Liver (tissue), 3 donors: ENCODE measurements around the gene OCA2.

Source experiments
- ATF3 ChIP-seq: IDR thresholded peaks from 2 replicates; pipeline ENCODE4 v1.6.1; 2016; ENCODE audit warnings: antibody characterized with exemption
- CTCF ChIP-seq: fragments of 150-350 bp; IDR thresholded peaks from 2 replicates; pipeline ENCODE4 v1.5.1; 2017; ENCODE audit warnings: improper control_type of control experiment, low read depth, low read length; ENCODE audit not compliant: missing input control
- FOXA1 ChIP-seq: IDR thresholded peaks from 2 replicates; pipeline ENCODE4 v1.6.1; 2016; ENCODE audit warnings: antibody characterized with exemption
- GABPA ChIP-seq, 2 donors: IDR thresholded peaks in 1 of 2; conservative IDR thresholded peaks in 1 of 2; 2 replicates each; pipeline ENCODE4 v1.6.1; 2016; ENCODE audit warnings: antibody characterized with exemption in 2 of 2, mild to moderate bottlenecking in 1 of 2, moderate library complexity in 1 of 2
- HNF4A ChIP-seq, 2 donors: conservative IDR thresholded peaks; 2 replicates each; pipeline ENCODE4 v1.6.1; 2016; ENCODE audit warnings: antibody characterized with exemption in 2 of 2, mild to moderate bottlenecking in 2 of 2
- MAX ChIP-seq: IDR thresholded peaks from 2 replicates; pipeline ENCODE4 v1.6.1; 2016; ENCODE audit warnings: antibody characterized with exemption
- NR2F2 ChIP-seq: IDR thresholded peaks from 2 replicates; pipeline ENCODE4 v1.6.1; 2016; ENCODE audit warnings: antibody characterized with exemption
- RAD21 ChIP-seq, 2 donors: IDR thresholded peaks; 2 replicates each; pipeline ENCODE4 v1.6.1; 2016; ENCODE audit warnings: antibody characterized with exemption in 2 of 2, mild to moderate bottlenecking in 2 of 2
- REST ChIP-seq: IDR thresholded peaks from 2 replicates; pipeline ENCODE4 v1.6.1; 2016; ENCODE audit warnings: antibody characterized with exemption, mild to moderate bottlenecking
- RXRA ChIP-seq, 2 donors: IDR thresholded peaks; 2 replicates each; pipeline ENCODE4 v1.6.1; 2017 to 2018; ENCODE audit warnings: antibody characterized with exemption in 2 of 2, mild to moderate bottlenecking in 1 of 2
- SP1 ChIP-seq: IDR thresholded peaks from 2 replicates; pipeline ENCODE4 v1.6.1; 2018; ENCODE audit warnings: antibody characterized with exemption, mild to moderate bottlenecking
- TAF1 ChIP-seq: conservative IDR thresholded peaks from 2 replicates; pipeline ENCODE4 v1.6.1; 2016; ENCODE audit warnings: antibody characterized with exemption, mild to moderate bottlenecking
- YY1 ChIP-seq: IDR thresholded peaks from 2 replicates; pipeline ENCODE4 v1.6.1; 2016; ENCODE audit warnings: antibody characterized with exemption, mild to moderate bottlenecking
- ZBTB33 ChIP-seq: IDR thresholded peaks from 2 replicates; pipeline ENCODE4 v1.6.1; 2016; ENCODE audit warnings: antibody characterized with exemption
- donor health status: healthy.
- donor health status: healthy.

- TF ChIP-seq CTCF (no peak), ATF3 (no peak), ZBTB33 (no peak), REST (no peak), YY1 (no peak), MAX (no peak), NR2F2 (no peak), TAF1 (no peak), SP1 (no peak), RAD21 (IDR thresholded peaks at IDR 0.05) (no peak), HNF4A (conservative IDR thresholded peaks at IDR 0.05) (no peak), RXRA (IDR thresholded peaks at IDR 0.05) (no peak), GABPA (IDR thresholded peaks at IDR 0.05 in 1 of 2, conservative IDR thresholded peaks at IDR 0.05 in 1 of 2) (no peak), FOXA1 (no peak)
Observed at GRCh38 chr15:28066231-28066630, 32.9 kb downstream of the OCA2 start.
